ENCODE results near the gene ENOX1.

Gene ENOX1

DNA sequence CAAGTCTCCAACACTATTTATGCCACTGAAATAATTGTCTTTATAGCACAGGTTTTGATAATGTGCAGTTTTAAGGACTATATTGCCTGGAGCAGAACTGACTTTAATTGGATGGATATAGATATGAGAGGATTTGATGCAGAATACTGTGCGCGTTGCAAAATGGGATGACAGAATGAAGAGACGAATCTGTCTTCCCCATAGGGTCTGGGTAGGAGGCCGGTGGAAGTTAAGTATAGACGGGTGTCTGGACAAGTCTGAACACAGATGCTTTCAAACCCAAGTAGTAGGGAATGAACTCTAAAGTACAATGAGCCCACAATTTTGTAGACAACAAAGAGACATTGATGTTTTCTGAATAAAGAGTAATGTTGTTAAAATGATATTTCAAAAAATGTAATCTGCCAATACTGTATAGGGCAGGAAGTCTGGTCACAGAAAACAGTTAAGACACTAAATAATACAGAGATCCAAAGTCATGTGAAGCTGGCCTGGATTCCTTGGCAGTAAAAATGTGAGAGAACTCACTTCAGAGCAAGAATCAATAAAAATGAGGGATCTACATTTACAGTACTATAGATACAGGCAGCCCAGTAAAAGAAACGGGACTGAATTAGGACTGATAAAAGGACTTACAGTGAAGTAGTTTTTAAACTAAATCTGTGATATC, 125.5 kb downstream of the ENOX1 start:
- no peak for DNase-seq (ENCODE audit: low read depth, low spot score)
- in situ Hi-C loops (cut with HindIII; ENCODE audit: low sequenced_read_pairs) = no loop called here
- TF ChIP-seq, protein P1, sequence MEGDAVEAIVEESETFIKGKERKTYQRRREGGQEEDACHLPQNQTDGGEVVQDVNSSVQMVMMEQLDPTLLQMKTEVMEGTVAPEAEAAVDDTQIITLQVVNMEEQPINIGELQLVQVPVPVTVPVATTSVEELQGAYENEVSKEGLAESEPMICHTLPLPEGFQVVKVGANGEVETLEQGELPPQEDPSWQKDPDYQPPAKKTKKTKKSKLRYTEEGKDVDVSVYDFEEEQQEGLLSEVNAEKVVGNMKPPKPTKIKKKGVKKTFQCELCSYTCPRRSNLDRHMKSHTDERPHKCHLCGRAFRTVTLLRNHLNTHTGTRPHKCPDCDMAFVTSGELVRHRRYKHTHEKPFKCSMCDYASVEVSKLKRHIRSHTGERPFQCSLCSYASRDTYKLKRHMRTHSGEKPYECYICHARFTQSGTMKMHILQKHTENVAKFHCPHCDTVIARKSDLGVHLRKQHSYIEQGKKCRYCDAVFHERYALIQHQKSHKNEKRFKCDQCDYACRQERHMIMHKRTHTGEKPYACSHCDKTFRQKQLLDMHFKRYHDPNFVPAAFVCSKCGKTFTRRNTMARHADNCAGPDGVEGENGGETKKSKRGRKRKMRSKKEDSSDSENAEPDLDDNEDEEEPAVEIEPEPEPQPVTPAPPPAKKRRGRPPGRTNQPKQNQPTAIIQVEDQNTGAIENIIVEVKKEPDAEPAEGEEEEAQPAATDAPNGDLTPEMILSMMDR (IDR thresholded peaks at IDR 0.05; ENCODE audit: low read depth, low read length) = no peak
- no peak overlapping the region for H3K4me3 ChIP-seq (ENCODE audit: low read depth, low read length)

DNA sequence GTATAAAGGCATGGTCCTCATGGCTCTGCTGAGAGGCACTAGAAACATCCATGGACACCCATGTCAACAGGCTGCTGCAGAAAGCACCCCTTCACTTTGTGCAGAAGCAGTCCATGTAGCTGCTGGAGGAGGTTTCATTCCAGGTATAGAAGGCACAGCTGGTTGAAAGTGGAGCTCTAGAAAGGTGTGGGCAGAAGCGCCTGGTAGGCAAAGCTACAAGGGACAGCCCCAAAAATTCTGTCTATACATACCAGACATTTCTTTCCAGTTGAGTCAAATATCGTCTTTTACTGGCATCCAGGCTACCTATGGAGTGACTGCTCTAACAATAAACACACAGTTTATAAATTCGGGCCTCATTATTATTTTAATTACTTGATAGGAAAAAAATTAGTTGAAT, 129.3 kb downstream of the ENOX1 start:
- DNase-seq (ENCODE audit: low read depth, low spot score) = no peak
- in situ Hi-C loops (cut with HindIII; ENCODE audit: low sequenced_read_pairs) = no loop called here
- H3K4me3 ChIP-seq (ENCODE audit: low read depth, low read length) = no peak overlapping the region
- TF ChIP-seq, protein P1 (IDR thresholded peaks at IDR 0.05; ENCODE audit: low read depth, low read length) = no peak

DNA sequence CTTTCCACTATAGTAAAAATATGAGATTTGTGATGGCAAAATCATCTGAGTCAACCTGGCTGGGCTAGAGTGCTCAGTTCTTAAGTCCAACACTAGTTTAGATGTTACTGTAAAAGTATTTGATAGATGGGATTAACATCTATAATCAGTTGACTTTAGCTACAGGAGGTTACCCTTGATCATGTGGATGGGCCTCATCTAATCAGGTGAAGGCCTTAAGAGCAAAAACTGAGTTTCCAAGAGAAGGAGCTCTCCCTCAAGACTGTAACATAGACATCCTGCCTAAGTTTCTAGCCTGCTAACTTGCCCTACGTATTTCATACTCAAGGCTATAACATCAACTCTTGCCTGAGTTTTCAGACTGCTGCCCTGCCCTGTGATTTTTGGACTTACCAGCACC, 132.8 kb downstream of the ENOX1 start:
- in situ Hi-C loops (cut with HindIII; ENCODE audit: low sequenced_read_pairs) = no loop called here

DNA sequence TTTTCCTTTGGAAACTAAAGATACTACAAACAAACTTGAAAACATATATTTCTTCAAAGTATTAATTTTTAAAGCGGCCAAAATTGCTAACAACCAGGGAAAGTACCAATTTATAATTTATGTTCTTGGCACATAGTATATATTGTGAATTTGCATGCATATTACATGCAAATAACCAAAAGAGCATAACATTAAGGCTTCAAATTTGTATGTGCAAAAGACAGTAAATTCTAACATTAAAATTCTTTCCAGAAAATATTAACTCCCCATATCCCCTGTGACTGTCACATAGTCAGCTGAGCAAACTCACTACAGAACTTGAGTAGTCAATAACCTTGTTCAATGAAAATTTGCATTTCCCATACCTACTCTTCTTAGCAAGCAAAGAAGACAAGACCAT, 133.4 kb downstream of the ENOX1 start:
- TF ChIP-seq, protein P1 (IDR thresholded peaks at IDR 0.05; ENCODE audit: low read depth, low read length) = no peak
- DNase-seq (ENCODE audit: low read depth, low spot score) = no peak
- in situ Hi-C loops (cut with HindIII; ENCODE audit: low sequenced_read_pairs) = no loop called here
- no peak overlapping the region for H3K4me3 ChIP-seq (ENCODE audit: low read depth, low read length)

More for the DNA sequence above, 132.8 kb downstream of the ENOX1 start:
- DNase-seq (ENCODE audit: low read depth, low spot score) = no peak
- TF ChIP-seq, protein P1 (IDR thresholded peaks at IDR 0.05; ENCODE audit: low read depth, low read length) = no peak
- H3K4me3 ChIP-seq (ENCODE audit: low read depth, low read length) = no peak overlapping the region

DNA sequence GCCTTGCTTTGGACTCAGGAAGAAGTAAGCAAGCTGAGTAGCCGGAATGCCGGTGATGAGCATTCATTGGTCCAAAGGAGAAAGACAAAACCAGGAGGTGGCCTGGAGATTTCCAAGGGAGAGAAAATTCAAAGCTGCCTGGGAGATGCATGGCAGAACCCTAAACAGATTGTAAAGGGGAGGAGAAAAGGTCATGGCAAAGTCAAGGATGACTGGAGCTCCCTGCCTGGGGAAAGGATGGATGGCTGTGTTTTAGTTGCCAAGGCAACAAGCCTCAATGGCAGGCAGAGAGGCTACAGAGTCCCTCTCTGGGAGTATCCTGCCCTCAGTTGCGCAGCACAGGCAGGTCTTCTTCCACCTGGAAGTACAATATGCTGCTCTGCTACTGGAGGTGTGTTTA, 134.0 kb downstream of the ENOX1 start:
- in situ Hi-C loops (cut with HindIII; ENCODE audit: low sequenced_read_pairs) = no loop called here
- DNase-seq (ENCODE audit: low read depth, low spot score) = no peak
- no peak overlapping the region for H3K4me3 ChIP-seq (ENCODE audit: low read depth, low read length)
- TF ChIP-seq, protein P1 (IDR thresholded peaks at IDR 0.05; ENCODE audit: low read depth, low read length) = no peak

DNA sequence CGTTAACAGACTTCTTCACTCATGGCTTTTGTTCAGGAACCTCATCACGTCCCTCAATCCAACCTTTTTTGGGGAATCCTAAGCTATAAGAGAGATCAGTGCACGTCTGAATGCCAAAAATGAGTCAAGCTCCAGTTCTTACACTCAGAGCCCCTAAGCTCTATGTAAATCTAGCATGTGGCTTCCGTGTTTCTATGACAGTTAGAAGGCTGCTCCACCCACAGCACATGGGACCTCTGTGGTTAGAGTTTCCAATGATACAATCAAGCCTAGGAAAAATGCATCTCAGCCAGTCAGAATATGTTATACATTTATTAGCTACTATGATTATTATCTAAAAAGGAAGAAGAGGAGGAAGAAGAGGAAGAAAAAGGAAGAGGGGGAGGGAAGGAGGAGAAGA, 135.9 kb downstream of the ENOX1 start:
- in situ Hi-C loops (cut with HindIII; ENCODE audit: low sequenced_read_pairs) = no loop called here
- no peak overlapping the region for H3K4me3 ChIP-seq (ENCODE audit: low read depth, low read length)
- TF ChIP-seq, protein P1 (IDR thresholded peaks at IDR 0.05; ENCODE audit: low read depth, low read length) = no peak
- no peak for DNase-seq (ENCODE audit: low read depth, low spot score)
